ENCODE data around the gene ELMO3.
A peak's percentile ranks its signal among the peaks of the same experiment; 100 is the strongest.

ELMO3 gene

GRCh38 chr16:67170168-67170948 lies 28.6 kb upstream of the ELMO3 start, which contains the start of gene NOL3:
Gene NOL3 (plus strand): TSS chr16:67170538.
- no peak for DNase-seq (ENCODE audit: insufficient read length, low spot score)
- no peak for TF ChIP-seq PAX5 (IDR thresholded peaks at IDR 0.05; ENCODE audit: insufficient read depth, low read length, severe bottlenecking)
- FAIRE-seq, result no peak

- FAIRE-seq (no peak), DNase-seq (ENCODE audit: insufficient read length, low spot score) (no peak)
- TF ChIP-seq POLR2A (IDR thresholded peaks at IDR 0.05; ENCODE audit: low read depth, low read length) (no peak), TAF1 (IDR thresholded peaks at IDR 0.05; ENCODE audit: low read depth, low read length) (no peak), SPI1 (IDR thresholded peaks at IDR 0.05; ENCODE audit: low read depth, low read length) (no peak), PAX5 (IDR thresholded peaks at IDR 0.05; ENCODE audit: insufficient read depth, low read length, severe bottlenecking) (no peak), POU2F2 (IDR thresholded peaks at IDR 0.05; ENCODE audit: low read depth, low read length) (no peak), POLR2AphosphoS5 (IDR thresholded peaks at IDR 0.05; ENCODE audit: low read depth, low read length) (no peak)
Measured at GRCh38 chr16:67170949-67171649, 27.8 kb upstream of the ELMO3 start.

GRCh38 chr16:67173323-67173722 lies 25.6 kb upstream of the ELMO3 start:
- FAIRE-seq (peak; percentile 13), DNase-seq (ENCODE audit: insufficient read length, low spot score) (no peak)
- TF ChIP-seq POLR2A (IDR thresholded peaks at IDR 0.05; ENCODE audit: low read depth, low read length) (no peak), SPI1 (IDR thresholded peaks at IDR 0.05; ENCODE audit: low read depth, low read length) (no peak), POU2F2 (IDR thresholded peaks at IDR 0.05; ENCODE audit: low read depth, low read length) (no peak), TAF1 (IDR thresholded peaks at IDR 0.05; ENCODE audit: low read depth, low read length) (no peak), POLR2AphosphoS5 (IDR thresholded peaks at IDR 0.05; ENCODE audit: low read depth, low read length) (no peak), PAX5 (IDR thresholded peaks at IDR 0.05; ENCODE audit: insufficient read depth, low read length, severe bottlenecking) (no peak)

- no peak for TF ChIP-seq POLR2AphosphoS5 (IDR thresholded peaks at IDR 0.05; ENCODE audit: low read depth, low read length)
- peak; percentile 54 for TF ChIP-seq SPI1 (IDR thresholded peaks at IDR 0.05; ENCODE audit: low read depth, low read length)
Measured at GRCh38 chr16:67173808-67174705, 24.9 kb upstream of the ELMO3 start.

GRCh38 chr16:67174706-67175231 lies 24.2 kb upstream of the ELMO3 start:
- DNase-seq (ENCODE audit: insufficient read length, low spot score) (no peak), FAIRE-seq (no peak)
- TF ChIP-seq POLR2A (IDR thresholded peaks at IDR 0.05; ENCODE audit: low read depth, low read length) (no peak), POLR2AphosphoS5 (IDR thresholded peaks at IDR 0.05; ENCODE audit: low read depth, low read length) (no peak), SPI1 (IDR thresholded peaks at IDR 0.05; ENCODE audit: low read depth, low read length) (no peak), TAF1 (IDR thresholded peaks at IDR 0.05; ENCODE audit: low read depth, low read length) (no peak), POU2F2 (IDR thresholded peaks at IDR 0.05; ENCODE audit: low read depth, low read length) (no peak), PAX5 (IDR thresholded peaks at IDR 0.05; ENCODE audit: insufficient read depth, low read length, severe bottlenecking) (no peak)

More at GRCh38 chr16:67173808-67174705, 24.9 kb upstream of the ELMO3 start:
- FAIRE-seq (peak; percentile 92), DNase-seq (ENCODE audit: insufficient read length, low spot score) (no peak)

DNA sequence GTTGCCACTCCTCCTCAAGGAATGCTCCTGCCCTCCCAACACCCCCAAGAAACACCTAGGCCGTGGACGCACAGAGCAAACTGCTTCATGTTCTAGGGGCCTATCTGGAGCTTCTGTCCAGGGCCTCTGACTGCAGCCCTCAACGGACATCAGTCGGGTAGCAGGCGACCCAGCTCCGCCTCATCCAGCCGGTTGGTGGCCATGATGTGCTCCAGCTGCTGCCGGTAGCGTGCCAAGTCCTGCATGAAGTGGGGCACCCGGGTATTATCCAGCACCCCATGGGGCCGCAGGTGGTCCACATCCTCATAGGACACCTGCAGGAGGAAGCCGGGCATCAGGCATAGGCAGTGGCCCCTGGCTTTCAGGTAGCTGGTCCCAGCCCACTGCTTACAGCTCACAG lies 22.3 kb upstream of the ELMO3 start:
- FAIRE-seq (no peak), DNase-seq (ENCODE audit: insufficient read length, low spot score) (no peak)
- TF ChIP-seq TAF1 (IDR thresholded peaks at IDR 0.05; ENCODE audit: low read depth, low read length) (no peak), POU2F2 (IDR thresholded peaks at IDR 0.05; ENCODE audit: low read depth, low read length) (no peak), SPI1 (IDR thresholded peaks at IDR 0.05; ENCODE audit: low read depth, low read length) (no peak), POLR2A (IDR thresholded peaks at IDR 0.05; ENCODE audit: low read depth, low read length) (no peak), POLR2AphosphoS5 (IDR thresholded peaks at IDR 0.05; ENCODE audit: low read depth, low read length) (no peak), PAX5 (IDR thresholded peaks at IDR 0.05; ENCODE audit: insufficient read depth, low read length, severe bottlenecking) (no peak)

DNA sequence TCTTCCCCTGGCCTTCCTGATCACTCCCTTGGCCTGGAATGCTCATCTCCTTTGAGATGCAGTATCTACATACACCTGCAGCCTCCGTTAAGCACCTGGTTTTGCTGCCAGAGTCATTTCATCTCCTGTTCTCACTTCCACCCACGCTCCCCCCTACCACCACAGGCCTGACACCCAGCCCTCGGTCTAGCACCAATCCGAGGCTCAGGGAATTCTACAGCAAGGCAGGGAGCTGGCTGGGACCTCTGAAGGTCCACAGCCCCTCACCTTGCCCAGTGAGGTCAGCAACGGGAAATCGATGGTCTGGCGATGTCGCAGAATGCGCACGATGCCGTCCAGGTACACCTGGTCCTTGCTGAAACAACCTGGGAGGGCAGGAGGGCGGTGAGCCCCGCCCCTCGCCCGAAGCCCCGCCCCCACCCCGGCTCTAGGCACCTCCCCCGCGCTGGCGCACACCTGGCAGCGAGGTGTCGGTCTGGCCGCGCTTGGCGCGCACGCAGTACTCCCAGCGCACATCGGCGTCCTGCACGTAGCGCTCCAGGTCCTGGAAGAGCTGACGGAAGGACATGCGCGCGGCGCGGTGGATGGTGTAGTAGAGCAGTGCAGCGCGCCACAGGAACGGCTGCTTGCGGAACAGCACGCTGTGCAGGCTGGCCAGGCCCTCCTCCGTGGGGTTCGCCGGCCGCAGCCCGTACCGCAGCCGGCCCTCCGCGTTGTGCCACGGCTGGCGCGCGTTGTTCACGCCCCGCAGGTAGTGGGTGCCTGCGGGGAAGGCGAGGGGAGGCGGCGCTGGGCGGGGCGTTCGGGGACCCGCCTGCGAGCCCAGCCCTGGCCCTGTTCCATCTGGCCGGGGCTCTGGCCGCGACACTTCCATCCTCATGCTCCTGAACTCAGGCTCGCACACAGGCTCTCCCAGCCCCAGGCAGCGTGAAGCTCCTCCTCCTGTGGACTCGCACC lies 20.9 kb upstream of the ELMO3 start:
- FAIRE-seq (peak; percentile 91), DNase-seq (ENCODE audit: insufficient read length, low spot score) (peak; percentile 72)
- no peak for TF ChIP-seq POU2F2 (IDR thresholded peaks at IDR 0.05; ENCODE audit: low read depth, low read length)
- TF ChIP-seq POLR2A (IDR thresholded peaks at IDR 0.05; ENCODE audit: low read depth, low read length), result no peak
- TF ChIP-seq SPI1 (IDR thresholded peaks at IDR 0.05; ENCODE audit: low read depth, low read length), result no peak
- no peak for TF ChIP-seq POLR2AphosphoS5 (IDR thresholded peaks at IDR 0.05; ENCODE audit: low read depth, low read length)
- no peak for TF ChIP-seq TAF1 (IDR thresholded peaks at IDR 0.05; ENCODE audit: low read depth, low read length)
- no peak for TF ChIP-seq PAX5 (IDR thresholded peaks at IDR 0.05; ENCODE audit: insufficient read depth, low read length, severe bottlenecking)

DNA sequence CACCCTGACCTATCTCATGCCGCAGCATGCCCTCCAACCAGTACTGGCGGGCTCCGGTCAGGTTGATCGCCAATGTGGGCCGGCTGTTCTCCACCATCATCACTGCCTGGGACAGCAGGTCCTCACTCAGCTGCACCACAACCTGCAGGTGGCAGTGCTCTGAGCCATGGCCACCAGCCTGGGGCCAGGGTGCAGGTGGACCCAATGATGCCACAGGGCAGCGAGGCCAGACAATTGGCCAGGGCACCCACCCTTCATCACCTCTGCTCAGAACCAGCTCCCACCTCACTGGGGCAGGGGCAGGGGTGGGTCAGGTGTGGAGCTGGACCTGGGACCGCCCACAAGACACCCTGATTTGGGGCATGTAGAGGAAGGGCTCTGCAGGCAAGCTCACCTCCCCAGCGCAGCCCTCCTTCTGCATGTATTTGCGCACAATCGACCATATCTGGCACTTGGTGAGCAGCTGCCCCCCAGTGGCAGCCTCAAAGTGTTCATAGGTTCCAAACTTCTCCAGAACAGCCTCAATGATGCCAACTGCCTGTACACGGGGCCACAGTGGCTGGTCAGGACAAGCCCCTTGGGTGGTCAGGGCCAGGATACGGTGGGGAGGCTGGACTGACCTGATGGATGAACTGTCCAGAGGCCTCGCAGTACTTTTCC lies 19.4 kb upstream of the ELMO3 start:
- DNase-seq (ENCODE audit: insufficient read length, low spot score), result no peak
- FAIRE-seq, result no peak
- TF ChIP-seq SPI1 (IDR thresholded peaks at IDR 0.05; ENCODE audit: low read depth, low read length), result no peak
- TF ChIP-seq POLR2A (IDR thresholded peaks at IDR 0.05; ENCODE audit: low read depth, low read length), result no peak
- no peak for TF ChIP-seq POU2F2 (IDR thresholded peaks at IDR 0.05; ENCODE audit: low read depth, low read length)
- TF ChIP-seq TAF1 (IDR thresholded peaks at IDR 0.05; ENCODE audit: low read depth, low read length), result no peak
- no peak for TF ChIP-seq PAX5 (IDR thresholded peaks at IDR 0.05; ENCODE audit: insufficient read depth, low read length, severe bottlenecking)
- no peak for TF ChIP-seq POLR2AphosphoS5 (IDR thresholded peaks at IDR 0.05; ENCODE audit: low read depth, low read length)
